GM19324 (cell line): ENCODE data around the gene PLXNB1.

Experiments
- ATAC-seq: cut with Tn5 transposase; IDR thresholded peaks from one replicate; pipeline ENCODE4 v1.9.1; 2021; ENCODE audit warnings: mild to moderate bottlenecking, moderate library complexity; ENCODE audit not compliant: unreplicated experiment, low FRiP score

The PLXNB1 gene

DNA sequence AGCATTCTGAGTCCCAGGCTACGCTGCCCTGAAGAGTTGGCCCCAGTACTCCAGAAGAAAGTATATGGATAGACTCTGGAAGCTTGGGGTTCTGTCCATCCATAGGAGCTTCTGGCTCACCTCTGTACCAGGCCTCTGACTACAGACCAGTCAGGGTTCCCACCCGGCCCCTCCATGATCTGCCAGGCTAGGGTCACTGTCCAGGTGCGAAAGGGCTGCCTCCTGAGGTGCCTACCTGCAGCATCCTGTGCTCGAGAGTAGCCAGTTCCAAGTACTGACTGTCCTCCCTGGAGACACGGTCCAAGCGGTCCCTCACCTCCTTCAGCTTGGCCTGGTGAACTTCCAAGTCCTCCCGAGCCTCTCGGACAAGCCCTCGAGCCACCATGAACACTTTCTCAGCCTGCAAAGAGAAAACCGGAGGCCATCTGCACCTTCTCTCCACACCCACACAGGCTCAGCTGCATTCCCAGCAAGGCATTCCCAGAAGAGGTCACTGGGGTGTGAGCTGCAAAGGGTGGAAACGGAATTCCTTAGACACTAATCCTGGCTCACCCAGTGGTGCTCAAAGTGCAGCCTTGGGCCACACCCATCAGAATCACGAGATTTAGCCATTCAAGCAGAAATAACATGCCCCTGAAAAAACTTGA is 3.7 kb upstream of the PLXNB1 start:
- ATAC-seq = no peak

DNA sequence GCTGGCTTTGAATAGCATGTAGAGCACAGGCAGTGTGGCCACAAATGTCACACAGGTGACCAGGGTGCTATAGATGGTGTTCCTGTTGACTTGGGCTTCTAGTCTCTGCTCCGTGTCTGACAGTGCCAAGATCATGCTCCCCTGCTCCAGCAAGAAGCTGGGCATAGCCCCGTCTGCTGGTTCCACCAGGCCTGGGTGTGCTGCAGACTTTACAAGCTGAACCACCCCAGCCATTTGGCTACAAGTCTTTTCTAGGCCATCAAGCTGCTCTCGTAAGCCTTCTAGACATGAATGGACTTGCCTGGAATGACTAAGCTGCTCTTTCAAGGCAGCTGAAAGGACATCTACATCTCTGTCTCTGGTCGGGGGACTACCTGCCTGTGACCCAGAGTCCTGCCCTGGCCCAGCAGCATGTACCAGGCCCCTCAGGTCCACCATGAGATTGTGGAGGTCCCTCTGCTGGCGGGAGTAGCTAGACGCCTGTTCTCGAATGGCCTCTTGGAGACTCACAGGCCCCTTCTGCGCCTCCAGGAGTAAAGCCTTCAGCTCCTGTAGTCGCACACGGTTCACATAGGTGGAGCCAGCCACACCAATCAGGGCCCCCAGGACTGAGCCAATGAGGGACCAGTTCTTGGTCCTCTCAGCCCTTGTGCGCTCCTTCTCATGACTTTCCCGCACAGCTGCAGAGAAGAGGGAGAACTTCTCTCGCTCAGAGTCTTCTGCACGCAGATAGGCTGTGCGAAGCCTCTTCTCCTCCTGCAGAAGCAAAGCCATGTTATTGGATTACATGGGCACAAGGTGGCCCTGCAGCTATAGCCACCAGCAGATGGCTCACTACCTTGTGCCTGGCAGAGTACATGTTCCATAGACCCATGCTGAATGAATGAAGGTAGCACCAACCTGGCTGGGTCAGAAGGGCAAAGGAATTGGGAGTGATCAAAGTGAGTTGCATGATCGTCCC is 2.8 kb upstream of the PLXNB1 start:
- ATAC-seq = no peak

DNA sequence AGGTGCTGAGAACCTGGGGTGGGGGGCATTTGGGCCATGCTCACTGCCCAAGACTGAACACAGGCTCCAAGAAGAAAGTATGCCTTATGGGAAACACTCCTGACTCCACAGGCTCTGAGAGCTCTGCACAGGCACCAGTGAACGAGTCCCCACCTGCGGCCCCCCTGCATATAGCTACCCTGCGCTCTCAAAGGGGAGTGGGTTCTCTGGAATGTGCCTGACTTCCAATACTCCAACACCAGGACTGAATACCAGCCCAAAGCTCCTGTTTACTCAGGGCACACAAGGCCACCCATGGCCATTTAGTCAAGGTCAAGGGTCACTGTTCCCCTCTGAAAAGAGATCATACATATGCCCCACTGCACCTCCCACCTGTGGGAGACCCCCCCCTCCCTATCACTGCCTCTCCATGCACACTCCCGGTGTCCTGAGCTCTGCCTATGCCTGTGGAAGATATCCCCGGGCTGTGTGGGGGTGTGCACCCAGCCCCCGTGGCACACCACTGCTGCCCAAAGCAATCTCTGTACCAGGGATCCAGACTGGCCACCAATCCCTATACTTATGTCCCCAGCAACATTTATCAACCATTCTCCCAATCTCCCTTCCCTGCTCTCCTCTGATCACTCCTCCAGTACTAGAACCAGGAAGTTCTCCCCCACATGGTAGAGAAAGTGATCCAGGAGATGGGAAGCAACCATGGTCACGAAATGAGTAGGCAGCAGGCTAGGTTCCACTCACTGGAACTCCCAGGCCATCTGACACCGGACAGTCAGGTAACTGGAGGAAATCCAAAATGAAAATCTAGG is 1.5 kb upstream of the PLXNB1 start:
- no peak for ATAC-seq

DNA sequence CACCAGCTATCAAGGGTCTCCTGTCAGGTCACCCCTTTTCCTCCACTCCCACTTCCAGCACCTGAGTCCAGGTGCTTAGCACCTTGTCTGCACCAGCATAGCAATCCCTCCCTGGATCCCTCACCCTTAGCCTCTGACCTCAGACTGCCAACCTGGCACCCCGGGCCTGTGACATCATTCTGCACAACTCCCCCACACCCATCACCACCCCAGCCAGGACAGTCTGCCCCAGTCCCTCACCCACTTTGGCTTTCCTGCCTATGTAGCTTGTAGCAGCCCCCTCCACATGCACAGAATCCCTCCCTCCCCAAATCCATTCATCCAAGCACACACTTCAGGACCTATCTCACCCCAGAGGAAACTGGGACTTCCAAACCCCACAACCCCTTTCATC is 819 bp upstream of the PLXNB1 start:
- no peak for ATAC-seq

DNA sequence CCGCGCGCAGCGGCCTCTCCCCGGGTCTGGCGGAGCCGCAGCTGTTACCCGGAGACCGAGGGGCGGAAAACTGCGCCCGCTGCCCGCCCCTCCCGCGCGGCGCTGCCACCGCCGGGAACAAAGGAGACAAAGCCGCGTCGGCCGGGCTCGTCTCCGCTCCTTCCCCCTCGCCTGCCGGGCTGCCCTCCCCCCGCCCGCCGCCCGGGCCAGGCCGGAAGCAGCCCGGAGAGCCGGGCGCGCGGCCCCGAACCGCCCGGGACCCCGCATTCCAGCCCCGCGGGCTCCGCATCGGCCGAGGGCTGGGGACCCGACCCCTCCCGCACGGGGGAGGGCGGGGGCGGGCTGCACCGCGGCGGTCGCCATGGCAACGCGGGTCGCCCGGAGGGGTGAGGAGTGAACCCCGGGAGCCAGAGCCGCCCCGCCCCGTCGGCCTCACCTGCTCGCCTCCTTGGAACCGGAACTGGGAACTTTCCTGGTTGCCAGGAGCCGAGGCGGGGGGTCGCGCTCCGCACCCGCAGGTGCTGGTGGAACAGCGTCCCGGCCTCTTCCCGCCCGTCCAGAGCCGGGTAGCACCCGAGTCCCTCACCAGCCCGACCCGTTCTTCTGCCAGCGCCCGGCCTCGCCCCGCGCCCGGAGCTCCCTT is 448 bp downstream of the PLXNB1 start:
- ATAC-seq = peak; percentile 35

DNA sequence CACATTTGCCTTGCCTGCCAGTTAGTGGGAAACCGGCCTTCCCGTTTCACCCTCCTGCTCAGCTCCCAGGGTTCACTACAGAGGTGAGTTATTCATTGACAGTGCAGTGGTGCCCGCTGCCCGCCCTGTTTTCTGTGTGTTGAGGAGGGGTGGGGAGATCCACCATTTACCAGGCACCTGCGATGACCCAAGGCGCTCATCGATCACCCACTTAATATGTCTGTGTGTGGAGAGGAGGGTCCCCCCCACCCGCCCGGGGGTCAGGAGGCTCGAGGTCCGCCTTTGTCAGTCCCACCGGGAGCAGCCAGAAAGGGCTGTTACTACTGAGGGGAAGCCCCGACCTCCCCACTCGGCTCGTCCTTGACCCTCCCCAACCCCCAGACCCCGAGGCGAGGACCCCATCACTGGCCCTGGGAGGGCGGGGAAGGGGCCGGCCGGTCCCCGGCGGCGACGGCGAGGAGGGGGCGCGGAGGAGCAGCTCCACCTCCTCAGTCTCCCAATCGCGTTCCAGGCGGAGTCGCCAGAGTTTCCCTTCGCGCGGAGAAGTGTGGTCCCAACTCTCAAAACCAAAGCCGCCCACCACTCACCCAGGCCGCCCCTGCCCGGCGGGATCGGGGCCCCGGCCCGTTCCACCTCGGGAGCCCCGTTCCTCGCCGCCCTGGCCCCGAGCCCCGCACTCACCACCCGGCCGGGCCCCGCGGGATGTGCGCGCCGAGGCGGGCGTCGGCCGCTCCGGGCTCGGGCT is 1.1 kb downstream of the PLXNB1 start:
- peak; percentile 38 for ATAC-seq

GRCh38 chr3:48428088-48428571 is 1.8 kb downstream of the PLXNB1 start:
- no peak for ATAC-seq

GRCh38 chr3:48427630-48427962 is 2.3 kb downstream of the PLXNB1 start:
- ATAC-seq = no peak

DNA sequence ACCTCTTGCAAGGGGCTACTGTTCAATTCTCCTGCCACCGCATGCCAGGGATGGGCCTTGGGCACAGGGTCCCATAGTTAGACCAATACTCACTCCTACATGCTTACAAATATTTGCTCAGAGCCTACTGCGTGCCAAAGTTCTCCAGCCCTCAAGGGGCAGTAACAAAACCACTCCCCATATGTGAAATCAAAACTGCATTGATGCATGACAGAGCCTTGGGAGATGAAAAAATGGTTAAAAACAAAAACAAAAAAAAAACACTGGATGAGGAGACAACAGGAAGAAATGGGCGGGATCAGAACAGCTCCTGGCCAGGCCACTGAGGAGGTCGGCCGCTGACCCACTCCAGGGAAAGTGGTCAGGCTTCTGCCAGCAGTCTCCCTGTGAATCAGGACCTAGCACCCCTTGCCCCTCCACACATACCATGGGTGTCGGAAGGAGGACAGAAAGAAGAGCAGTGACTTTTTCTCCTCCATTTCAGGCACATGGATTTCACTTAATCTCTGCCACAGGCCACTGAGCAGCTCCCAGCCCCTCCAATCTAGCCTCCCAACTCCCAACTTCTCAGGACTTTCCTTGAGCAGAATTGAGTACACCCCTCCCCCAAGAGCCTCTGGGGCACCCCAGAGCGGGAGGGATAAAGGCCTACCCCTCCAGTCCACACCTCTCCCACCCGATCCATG is 2.8 kb downstream of the PLXNB1 start:
- ATAC-seq = no peak

GRCh38 chr3:48426401-48426909 is 3.4 kb downstream of the PLXNB1 start:
- ATAC-seq = no peak

DNA sequence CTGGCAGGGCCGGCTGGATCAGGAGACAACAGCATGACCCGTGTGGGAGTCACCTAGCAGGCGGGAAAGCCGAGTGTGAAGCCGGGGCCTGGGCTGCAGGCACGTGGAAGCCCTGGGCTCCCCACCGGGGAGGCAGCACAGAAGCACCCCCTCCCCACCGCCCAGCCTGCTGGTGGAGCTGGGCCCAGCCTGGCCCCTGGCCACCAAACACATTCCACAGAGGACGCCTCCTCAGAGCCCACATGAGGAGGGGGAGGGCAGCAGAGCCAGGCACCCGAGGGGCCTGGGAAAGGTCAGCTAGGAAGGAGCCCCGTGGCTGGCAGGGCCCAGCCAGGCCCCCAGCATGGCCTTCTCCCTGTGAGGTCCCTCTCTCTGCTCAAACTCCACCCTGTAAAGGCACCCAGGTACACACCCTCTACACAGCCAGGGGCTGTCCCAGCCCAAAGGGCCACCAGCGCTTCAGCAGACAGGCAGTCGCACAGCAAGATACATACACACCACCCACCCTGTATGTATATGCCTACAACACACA is 4.5 kb downstream of the PLXNB1 start:
- ATAC-seq = no peak

GRCh38 chr3:48423883-48424695 is 5.8 kb downstream of the PLXNB1 start:
- ATAC-seq = no peak

DNA sequence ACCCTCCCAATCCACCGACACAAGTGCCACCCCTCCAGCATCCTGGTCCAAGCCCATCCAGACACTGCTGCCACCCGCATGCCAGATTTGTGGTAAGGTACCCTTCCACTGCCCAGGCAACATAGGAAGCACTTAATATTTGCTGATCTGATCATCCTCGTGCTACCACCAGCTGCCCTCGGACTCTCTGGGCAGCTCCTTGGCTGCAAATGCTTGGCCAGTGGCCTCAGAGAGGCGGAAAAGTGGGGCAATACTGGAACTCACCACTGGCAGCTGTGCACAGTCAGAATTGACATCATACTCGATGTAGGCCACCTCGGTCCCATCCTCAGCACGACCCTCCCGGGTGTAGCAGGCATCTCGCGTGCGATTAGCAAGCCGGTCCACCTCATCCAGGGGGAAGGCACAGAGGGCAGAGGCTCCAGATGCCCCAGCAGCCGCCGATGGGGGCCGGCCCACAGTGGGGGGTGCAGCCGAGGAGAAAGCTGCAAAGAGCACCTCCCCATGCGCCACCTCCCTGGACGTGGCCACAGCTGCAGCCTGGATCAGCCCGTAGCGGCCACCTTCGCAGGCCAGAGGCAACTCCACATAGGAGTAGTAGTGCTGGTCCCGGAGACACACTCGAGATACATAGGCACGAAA is 6.5 kb downstream of the PLXNB1 start:
- ATAC-seq = no peak

DNA sequence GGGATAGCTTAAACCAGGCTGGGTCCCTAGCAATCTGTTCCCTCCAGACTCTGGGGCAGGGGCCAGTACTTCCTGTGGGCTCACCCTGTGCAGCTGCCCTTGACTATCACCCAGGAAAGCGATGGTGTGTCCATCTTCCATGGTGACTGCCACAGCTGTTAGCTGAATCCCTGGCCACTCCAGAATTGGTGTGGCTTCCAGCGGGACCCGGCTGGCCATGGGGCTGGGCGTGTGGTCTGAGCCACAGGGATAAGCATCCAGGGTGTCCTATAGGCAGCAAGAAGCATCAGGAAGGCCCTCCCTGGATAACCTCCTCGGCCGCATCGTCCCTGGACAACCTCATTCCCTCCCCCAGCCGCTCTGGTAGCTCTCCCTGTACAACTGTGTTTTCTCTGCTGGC is 7.2 kb downstream of the PLXNB1 start:
- no peak for ATAC-seq

- no peak for ATAC-seq
Measured at GRCh38 chr3:48422272-48422671, 7.6 kb downstream of the PLXNB1 start.

DNA sequence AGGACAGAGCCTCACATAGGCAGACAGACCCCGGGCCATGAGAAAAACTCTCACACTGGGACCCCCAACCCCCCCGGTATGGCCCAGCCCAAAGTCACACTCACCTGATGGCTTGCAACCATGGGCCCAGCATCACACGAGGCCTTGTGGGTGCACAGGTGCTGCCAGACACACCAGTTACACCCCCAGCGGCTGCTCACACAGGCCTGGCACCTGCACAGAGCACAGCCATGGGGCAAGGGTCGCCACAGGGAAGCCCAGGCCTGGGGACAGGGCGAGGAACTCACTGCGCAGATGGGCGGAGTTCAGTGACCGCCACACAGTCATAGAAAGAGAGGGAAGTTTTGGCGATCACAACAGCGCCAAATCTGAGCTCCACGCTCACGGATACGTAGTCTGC is 9.3 kb downstream of the PLXNB1 start:
- ATAC-seq = no peak

DNA sequence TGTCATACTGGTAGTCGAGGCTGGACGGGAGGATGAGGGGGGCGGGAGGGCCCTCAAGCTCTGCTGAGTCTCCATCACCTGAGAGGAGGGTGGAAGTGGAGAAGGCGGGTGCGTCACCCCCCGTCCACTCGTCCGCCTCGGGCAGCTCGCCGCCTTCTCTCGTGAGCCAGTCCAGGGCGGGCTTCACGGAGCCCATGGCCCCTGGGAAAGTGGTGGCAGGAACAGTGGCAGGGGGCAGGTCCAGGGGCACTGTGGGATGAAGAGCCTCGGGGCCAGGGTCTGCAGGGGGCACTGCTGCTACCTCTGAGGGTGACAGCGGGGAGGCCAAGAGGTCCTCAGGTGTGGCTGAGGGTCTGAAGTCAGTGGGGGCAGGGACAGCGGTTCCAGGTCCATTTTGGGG is 10.3 kb downstream of the PLXNB1 start:
- ATAC-seq = no peak

- no peak for ATAC-seq
Measured at GRCh38 chr3:48419149-48419548, 10.7 kb downstream of the PLXNB1 start.
